Measurements from ENCODE around the gene ADAMTS13.

ADAMTS13 gene

GRCh38 chr9:133488686-133489252 lies 66.6 kb downstream of the ADAMTS13 start:
- Mint-ChIP-seq H3K4me3 (no peak overlapping the region), H3K9me3 (no peaks in the 10 kb centered on the region)

GRCh38 chr9:133489253-133490190 lies 67.4 kb downstream of the ADAMTS13 start:
- Mint-ChIP-seq H3K4me3 (no peak overlapping the region), H3K27ac (no peak overlapping the region), H3K4me1 (ENCODE audit: low read depth) (peaks cover 4% of the 10 kb centered on the region), H3K36me3 (ENCODE audit: low read depth) (no peaks in the 10 kb centered on the region), H3K9me3 (no peaks in the 10 kb centered on the region), H3K27me3 (peaks cover 4% of the 10 kb centered on the region)
- DNase-seq = no peak

More at GRCh38 chr9:133488686-133489252, 66.6 kb downstream of the ADAMTS13 start:
- peaks cover 4% of the 10 kb centered on the region for H3K4me1 Mint-ChIP-seq (ENCODE audit: low read depth)
- H3K27me3 Mint-ChIP-seq = peaks cover 4% of the 10 kb centered on the region
- H3K27ac Mint-ChIP-seq = no peak overlapping the region
- no peak for DNase-seq
- H3K36me3 Mint-ChIP-seq (ENCODE audit: low read depth) = no peaks in the 10 kb centered on the region

GRCh38 chr9:133490201-133490681 lies 68.1 kb downstream of the ADAMTS13 start:
- no peaks in the 10 kb centered on the region for H3K36me3 Mint-ChIP-seq (ENCODE audit: low read depth)

GRCh38 chr9:133490865-133491655 lies 68.9 kb downstream of the ADAMTS13 start:
- no peak for DNase-seq
- Mint-ChIP-seq H3K27me3 (peaks cover 4% of the 10 kb centered on the region), H3K4me1 (ENCODE audit: low read depth) (peaks cover 2% of the 10 kb centered on the region), H3K4me3 (no peak overlapping the region), H3K9me3 (no peaks in the 10 kb centered on the region), H3K36me3 (ENCODE audit: low read depth) (no peaks in the 10 kb centered on the region), H3K27ac (no peak overlapping the region)

More at GRCh38 chr9:133490201-133490681, 68.1 kb downstream of the ADAMTS13 start:
- H3K27ac Mint-ChIP-seq = no peak overlapping the region
- no peak overlapping the region for H3K4me3 Mint-ChIP-seq
- H3K9me3 Mint-ChIP-seq = no peaks in the 10 kb centered on the region
- H3K27me3 Mint-ChIP-seq = peaks cover 4% of the 10 kb centered on the region
- H3K4me1 Mint-ChIP-seq (ENCODE audit: low read depth) = peaks cover 4% of the 10 kb centered on the region
- no peak for DNase-seq

GRCh38 chr9:133491656-133491925 lies 69.4 kb downstream of the ADAMTS13 start:
- Mint-ChIP-seq H3K9me3 (no peaks in the 10 kb centered on the region), H3K27ac (no peak overlapping the region), H3K4me1 (ENCODE audit: low read depth) (no peaks in the 10 kb centered on the region), H3K27me3 (peaks cover 4% of the 10 kb centered on the region), H3K36me3 (ENCODE audit: low read depth) (no peaks in the 10 kb centered on the region), H3K4me3 (no peak overlapping the region)
- no peak for DNase-seq

GRCh38 chr9:133492061-133493021 lies 70.2 kb downstream of the ADAMTS13 start:
- no peaks in the 10 kb centered on the region for H3K36me3 Mint-ChIP-seq (ENCODE audit: low read depth)
- H3K27ac Mint-ChIP-seq = no peak overlapping the region
- H3K27me3 Mint-ChIP-seq = peaks cover 4% of the 10 kb centered on the region
- H3K9me3 Mint-ChIP-seq = no peaks in the 10 kb centered on the region
- H3K4me1 Mint-ChIP-seq (ENCODE audit: low read depth) = no peaks in the 10 kb centered on the region
- no peak overlapping the region for H3K4me3 Mint-ChIP-seq
- DNase-seq = no peak

- H3K9me3 Mint-ChIP-seq = no peaks in the 10 kb centered on the region
- no peaks in the 10 kb centered on the region for H3K4me1 Mint-ChIP-seq (ENCODE audit: low read depth)
- H3K36me3 Mint-ChIP-seq (ENCODE audit: low read depth) = no peaks in the 10 kb centered on the region
- DNase-seq = no peak
- no peak overlapping the region for H3K4me3 Mint-ChIP-seq
- peaks cover 7% of the 10 kb centered on the region for H3K27me3 Mint-ChIP-seq
- no peak overlapping the region for H3K27ac Mint-ChIP-seq
Measured at GRCh38 chr9:133493428-133493827, 71.3 kb downstream of the ADAMTS13 start.

- Mint-ChIP-seq H3K4me3 (no peak overlapping the region), H3K27ac (no peak overlapping the region), H3K27me3 (peaks cover 10% of the 10 kb centered on the region), H3K9me3 (no peaks in the 10 kb centered on the region), H3K4me1 (ENCODE audit: low read depth) (no peaks in the 10 kb centered on the region), H3K36me3 (ENCODE audit: low read depth) (no peaks in the 10 kb centered on the region)
- no peak for DNase-seq
Measured at GRCh38 chr9:133493845-133494540, 71.8 kb downstream of the ADAMTS13 start.

GRCh38 chr9:133494636-133495326 lies 72.6 kb downstream of the ADAMTS13 start:
- Mint-ChIP-seq H3K36me3 (ENCODE audit: low read depth) (no peaks in the 10 kb centered on the region), H3K4me1 (ENCODE audit: low read depth) (no peaks in the 10 kb centered on the region), H3K27me3 (peaks cover 10% of the 10 kb centered on the region), H3K27ac (no peak overlapping the region), H3K4me3 (no peak overlapping the region), H3K9me3 (no peaks in the 10 kb centered on the region)
- DNase-seq = no peak

- H3K9me3 Mint-ChIP-seq = no peaks in the 10 kb centered on the region
Measured at GRCh38 chr9:133495327-133496293, 73.4 kb downstream of the ADAMTS13 start.

GRCh38 chr9:133496861-133497842 lies 75.0 kb downstream of the ADAMTS13 start:
- no peak overlapping the region for H3K4me3 Mint-ChIP-seq
- H3K4me1 Mint-ChIP-seq (ENCODE audit: low read depth) = no peaks in the 10 kb centered on the region
- peaks cover 12% of the 10 kb centered on the region for H3K27me3 Mint-ChIP-seq
- H3K27ac Mint-ChIP-seq = no peak overlapping the region
- DNase-seq = no peak
- H3K9me3 Mint-ChIP-seq = peaks cover 10% of the 10 kb centered on the region
- H3K36me3 Mint-ChIP-seq (ENCODE audit: low read depth) = no peaks in the 10 kb centered on the region

More at GRCh38 chr9:133495327-133496293, 73.4 kb downstream of the ADAMTS13 start:
- Mint-ChIP-seq H3K27me3 (peaks cover 8% of the 10 kb centered on the region), H3K27ac (no peak overlapping the region), H3K36me3 (ENCODE audit: low read depth) (no peaks in the 10 kb centered on the region), H3K4me1 (ENCODE audit: low read depth) (no peaks in the 10 kb centered on the region), H3K4me3 (no peak overlapping the region)
- DNase-seq = no peak

All from activated T-cell treated with anti-CD3 and anti-CD28 coated beads, Interleukin-2, amount 50 U/mL, for 24 hours (primary cell).